Measurements from ENCODE around the gene SETD5.
"Not testable (repeated sequence)": the region's sequence is repeated elsewhere in the genome, so short reads cannot be mapped to it uniquely, and the experiment has no call there.

Gene SETD5

DNA sequence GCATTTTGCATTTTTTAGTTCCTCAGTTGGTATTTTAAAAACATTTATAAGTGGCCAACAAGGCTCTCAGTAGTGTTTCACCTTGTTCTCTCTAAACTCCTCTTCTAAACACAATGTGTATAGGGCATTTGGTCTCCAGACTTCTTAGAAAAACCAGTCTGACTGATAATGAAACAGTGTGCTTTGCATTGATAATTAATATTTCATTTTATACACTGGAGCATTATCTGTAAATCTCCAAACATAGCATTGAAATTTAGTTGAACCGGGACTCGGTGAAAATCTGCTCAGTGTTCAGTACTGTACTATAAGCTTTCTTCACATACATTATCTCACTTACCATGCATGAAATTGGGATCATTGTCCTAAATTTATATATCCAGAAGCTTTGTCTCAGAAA is 53.6 kb downstream of the SETD5 start:
- ATAC-seq (peak; percentile 49), DNase-seq (no peak)
- Mint-ChIP-seq H3K27ac (no peak overlapping the region), H3K9me3 (no peaks in the 10 kb centered on the region), H3K4me3 (no peak overlapping the region), H3K4me1 (peaks cover 25% of the 10 kb centered on the region), H3K27me3 (no peaks in the 10 kb centered on the region)

DNA sequence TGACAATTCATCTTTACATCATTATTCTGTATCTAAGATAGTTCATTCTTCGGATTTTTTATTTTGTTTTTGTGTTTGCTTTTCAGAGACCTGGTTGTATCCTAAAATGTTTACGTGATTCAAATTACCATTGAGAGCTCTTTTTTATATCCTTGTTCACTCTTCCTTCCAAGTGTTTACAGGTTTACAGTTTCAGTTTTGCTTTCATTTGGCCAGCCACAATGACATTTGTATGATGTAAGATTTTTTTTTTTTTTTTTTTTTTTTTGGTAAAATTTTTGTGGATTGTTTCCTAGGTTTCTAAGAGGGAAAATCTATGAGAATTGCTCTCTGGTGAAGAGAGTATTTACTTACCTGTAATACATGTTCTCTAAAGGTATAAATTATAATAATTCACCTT is 55.0 kb downstream of the SETD5 start:
- DNase-seq = no peak
- Mint-ChIP-seq H3K4me3 (peak overlapping the region; percentile 54 to 64), H3K4me1 (peaks cover 25% of the 10 kb centered on the region), H3K9me3 (no peaks in the 10 kb centered on the region), H3K27ac (peak overlapping the region; percentile 35 to 93), H3K27me3 (no peaks in the 10 kb centered on the region)
- ATAC-seq = peak; percentile 46

DNA sequence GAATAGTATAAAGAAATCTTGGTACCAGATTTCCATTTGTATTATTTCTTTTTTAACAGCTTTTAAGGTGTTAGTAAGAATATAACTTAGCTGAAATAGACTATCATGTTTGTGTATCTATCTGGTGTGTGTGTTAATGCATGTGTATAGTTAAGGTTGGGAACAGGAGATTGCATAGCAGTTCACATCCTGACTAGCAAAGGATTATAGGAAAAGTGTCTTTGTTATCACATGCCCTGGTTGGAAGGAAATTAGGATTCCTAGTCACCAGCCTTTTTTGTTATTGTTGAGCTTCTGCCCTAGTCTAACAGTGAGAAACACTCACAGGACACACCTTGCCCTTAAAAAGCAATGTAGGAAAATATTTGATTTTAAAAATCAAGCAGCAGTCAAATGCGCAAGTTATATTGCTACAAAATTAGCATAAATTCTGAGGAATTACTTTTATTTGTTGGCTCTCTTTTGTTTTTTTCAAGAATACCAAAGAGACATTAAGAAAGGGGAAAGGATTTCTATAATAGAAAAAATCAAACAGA is 58.2 kb downstream of the SETD5 start:
- H3K4me3 Mint-ChIP-seq = no peak overlapping the region
- no peak overlapping the region for H3K27ac Mint-ChIP-seq
- no peak for ATAC-seq

DNA sequence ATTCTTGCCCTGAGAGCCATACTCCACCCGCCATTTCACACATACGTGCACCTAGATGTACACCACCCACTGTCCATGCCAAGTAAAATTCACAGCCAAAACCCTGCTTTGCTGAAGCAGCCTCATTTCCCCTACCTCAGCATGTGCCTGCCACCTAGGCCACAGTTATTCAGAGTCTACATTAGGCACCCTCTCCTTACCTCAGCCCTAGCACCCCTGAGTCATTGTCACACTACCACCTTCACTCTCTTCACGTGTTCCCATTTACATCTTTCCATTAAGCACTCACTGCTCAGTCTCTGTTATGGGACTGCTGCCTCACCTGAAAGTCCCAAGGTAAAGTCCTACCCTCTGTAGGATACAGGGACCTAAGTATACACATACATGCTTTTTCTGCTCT is 70.0 kb downstream of the SETD5 start:
- peaks cover 6% of the 10 kb centered on the region for H3K4me1 Mint-ChIP-seq
- no peak overlapping the region for H3K4me3 Mint-ChIP-seq
- H3K27me3 Mint-ChIP-seq = no peaks in the 10 kb centered on the region
- no peaks in the 10 kb centered on the region for H3K9me3 Mint-ChIP-seq
- DNase-seq (no peak), ATAC-seq (no peak)
- H3K27ac Mint-ChIP-seq = peak overlapping the region; percentile 65 to 71

More for the DNA sequence above, 58.2 kb downstream of the SETD5 start:
- H3K9me3 Mint-ChIP-seq = no peaks in the 10 kb centered on the region
- peaks cover 25% of the 10 kb centered on the region for H3K4me1 Mint-ChIP-seq
- no peaks in the 10 kb centered on the region for H3K27me3 Mint-ChIP-seq
- no peak for DNase-seq

DNA sequence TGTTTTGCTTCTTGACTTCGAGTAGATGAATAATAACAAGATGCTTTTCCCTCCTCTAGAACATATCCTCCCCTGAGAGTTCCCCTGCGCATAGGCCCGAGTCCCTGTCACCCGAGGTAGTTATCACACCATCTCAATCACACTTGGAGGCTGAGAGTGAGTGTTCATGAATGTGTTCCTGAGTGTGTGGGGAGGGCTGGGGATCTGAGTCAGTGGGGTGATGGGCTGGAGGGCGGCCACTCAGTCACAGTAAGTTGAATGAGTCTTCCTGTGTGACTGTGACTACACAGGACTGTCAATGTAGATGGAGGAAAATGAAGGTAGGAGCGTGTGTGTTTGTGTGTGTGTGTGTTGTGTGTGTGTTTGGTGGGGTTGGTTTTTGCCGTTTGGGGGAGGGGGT is 71.0 kb downstream of the SETD5 start:
- Mint-ChIP-seq H3K9me3 (no peaks in the 10 kb centered on the region), H3K4me3 (no peak overlapping the region), H3K27me3 (no peaks in the 10 kb centered on the region), H3K27ac (peak overlapping the region in 1 of 2 donors; percentile 3), H3K4me1 (peaks cover 6% of the 10 kb centered on the region)
- ATAC-seq (no peak), DNase-seq (no peak)

DNA sequence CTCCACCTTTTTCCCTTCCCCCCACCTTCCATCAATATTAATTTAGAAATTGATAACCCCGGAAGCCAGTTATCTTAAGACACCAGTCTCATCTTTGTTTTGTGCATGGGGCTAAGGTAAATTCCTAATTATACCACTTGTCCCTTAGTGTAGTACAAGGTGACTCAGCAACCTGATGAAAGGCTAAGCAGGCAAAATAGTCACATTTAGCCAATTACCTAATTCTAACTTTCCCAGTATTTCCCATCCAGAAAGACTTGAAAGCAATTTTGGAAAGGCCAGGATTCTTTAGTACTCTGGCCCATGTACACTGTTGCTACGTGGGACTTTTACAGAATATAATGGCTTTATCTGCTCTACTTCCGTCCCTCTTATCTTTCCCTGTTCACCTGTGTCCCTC is 72.6 kb downstream of the SETD5 start:
- no peak overlapping the region for H3K27ac Mint-ChIP-seq
- no peaks in the 10 kb centered on the region for H3K9me3 Mint-ChIP-seq
- H3K27me3 Mint-ChIP-seq = no peaks in the 10 kb centered on the region
- DNase-seq = no peak
- no peak overlapping the region for H3K4me3 Mint-ChIP-seq
- no peak for ATAC-seq
- H3K4me1 Mint-ChIP-seq = peaks cover 6% of the 10 kb centered on the region

DNA sequence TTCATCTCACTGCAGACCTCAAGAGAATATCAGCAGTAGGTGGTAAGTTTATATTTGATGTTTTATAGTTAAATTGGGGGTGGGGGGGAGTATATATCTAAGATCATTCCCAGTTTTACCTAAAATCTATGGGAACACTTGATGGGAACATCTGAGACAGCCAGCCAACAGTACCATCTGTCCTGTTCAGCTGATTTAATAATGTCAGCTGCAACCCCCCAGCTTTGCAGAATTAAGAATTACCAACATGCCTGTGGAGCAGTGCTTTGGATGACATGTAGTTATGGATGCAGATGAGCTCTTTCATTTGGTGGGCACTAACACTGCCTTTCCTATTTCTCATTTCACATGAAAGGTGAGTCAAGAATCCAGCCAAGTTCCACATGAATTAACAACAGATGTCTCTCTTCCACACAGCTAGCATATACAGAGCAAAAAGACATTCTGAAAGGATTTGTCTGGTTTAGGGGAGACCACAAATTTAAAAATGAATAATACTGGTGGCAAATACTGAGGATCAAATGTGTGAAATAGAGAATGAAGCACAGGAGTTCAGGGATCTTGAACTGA is 76.2 kb downstream of the SETD5 start:
- Mint-ChIP-seq H3K4me3 (no peak overlapping the region), H3K9me3 (no peaks in the 10 kb centered on the region), H3K27ac (peak overlapping the region in 1 of 2 donors; percentile 42), H3K27me3 (no peaks in the 10 kb centered on the region), H3K4me1 (no peaks in the 10 kb centered on the region)
- ATAC-seq (no peak), DNase-seq (no peak)

DNA sequence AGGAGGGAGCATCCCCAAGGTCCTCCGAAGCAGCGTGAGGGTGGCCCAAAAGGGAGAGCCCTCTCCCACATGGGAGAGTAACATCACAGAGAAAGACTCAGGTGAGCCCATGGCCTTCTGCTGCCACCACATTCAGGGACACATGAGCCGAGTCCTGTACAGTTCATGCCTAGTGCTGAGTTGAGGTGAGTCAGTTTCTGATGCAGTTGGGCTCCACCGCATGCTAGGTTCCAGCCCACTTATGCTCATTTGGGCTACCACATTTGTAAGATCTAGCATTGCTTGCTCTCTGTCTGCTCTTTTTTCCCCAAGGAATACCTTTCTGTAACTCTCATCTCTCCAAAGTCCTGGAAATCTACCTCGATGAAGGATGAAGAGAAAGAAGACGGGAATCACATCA is 77.1 kb downstream of the SETD5 start:
- H3K4me1 Mint-ChIP-seq = no peaks in the 10 kb centered on the region
- no peaks in the 10 kb centered on the region for H3K9me3 Mint-ChIP-seq
- H3K27ac Mint-ChIP-seq = no peak overlapping the region
- H3K27me3 Mint-ChIP-seq = no peaks in the 10 kb centered on the region
- no peak overlapping the region for H3K4me3 Mint-ChIP-seq
- ATAC-seq (no peak), DNase-seq (no peak)

DNA sequence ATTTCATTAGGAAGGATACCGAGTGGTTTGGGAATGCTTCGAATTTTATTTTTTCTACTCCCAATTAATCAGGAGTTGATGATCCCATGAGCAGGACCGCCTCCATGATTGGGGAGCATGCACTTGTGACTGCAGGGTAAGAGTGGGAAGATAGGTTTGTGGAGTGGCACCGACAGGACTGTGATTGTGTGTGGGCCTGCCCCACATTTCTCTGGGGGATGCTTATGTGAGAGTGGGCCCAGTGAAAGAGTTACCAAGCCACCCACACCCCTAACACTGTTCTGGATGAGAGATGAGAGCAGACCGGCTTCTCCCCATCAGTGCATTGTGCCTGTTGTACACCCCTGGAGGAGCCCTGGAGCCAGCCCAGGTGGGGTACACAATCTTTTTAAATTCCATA is 79.5 kb downstream of the SETD5 start:
- H3K9me3 Mint-ChIP-seq = no peaks in the 10 kb centered on the region
- no peaks in the 10 kb centered on the region for H3K4me1 Mint-ChIP-seq
- ATAC-seq (no peak), DNase-seq (no peak)
- H3K4me3 Mint-ChIP-seq = no peak overlapping the region
- H3K27ac Mint-ChIP-seq = peak overlapping the region in 1 of 2 donors; percentile 64
- H3K27me3 Mint-ChIP-seq = no peaks in the 10 kb centered on the region

DNA sequence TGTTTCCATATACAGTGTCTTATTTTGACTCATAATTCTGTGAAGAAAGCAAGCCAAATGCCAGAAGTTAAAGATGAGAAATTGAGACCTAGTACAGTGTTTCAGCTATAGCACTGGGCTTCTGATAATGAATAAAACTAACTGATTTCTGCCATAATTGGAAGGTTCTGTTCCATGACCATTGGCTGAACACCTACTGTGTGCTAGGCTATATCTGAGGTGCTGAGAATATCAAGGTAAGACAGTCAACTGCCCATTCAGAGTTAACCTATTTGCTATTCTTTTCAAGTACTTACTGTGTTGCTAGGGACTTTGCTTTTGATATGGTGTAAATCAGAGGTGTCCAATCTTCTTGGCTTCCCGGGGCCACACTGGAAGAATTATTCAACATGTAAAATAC is 82.8 kb downstream of the SETD5 start:
- Mint-ChIP-seq H3K4me1 (no peaks in the 10 kb centered on the region), H3K9me3 (no peaks in the 10 kb centered on the region), H3K27me3 (no peaks in the 10 kb centered on the region), H3K27ac (peak overlapping the region in 1 of 2 donors; percentile 69), H3K4me3 (no peak overlapping the region)
- ATAC-seq (no peak), DNase-seq (no peak)

DNA sequence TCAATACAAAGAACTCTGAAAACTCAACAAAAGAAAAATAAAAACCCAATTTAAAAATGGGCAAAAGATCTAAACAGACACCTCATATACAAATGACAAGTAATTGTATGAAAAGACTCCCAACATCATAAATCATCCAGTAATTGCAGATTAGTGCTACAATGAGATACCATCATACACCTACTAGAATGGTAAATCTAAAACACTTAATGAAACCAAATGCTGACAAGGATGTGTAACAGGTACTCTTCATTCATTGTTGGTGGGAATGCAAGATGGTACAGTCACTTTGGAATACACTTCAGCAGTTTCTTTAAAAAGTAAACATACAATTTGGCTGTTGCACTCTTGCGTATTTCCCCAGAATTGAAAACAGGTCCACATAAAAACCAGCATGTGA is 87.8 kb downstream of the SETD5 start:
- no peak overlapping the region for H3K4me3 Mint-ChIP-seq
- H3K27me3 Mint-ChIP-seq = no peaks in the 10 kb centered on the region
- no peak overlapping the region for H3K27ac Mint-ChIP-seq
- H3K9me3 Mint-ChIP-seq = peaks cover 0 to 8% of the 10 kb centered on the region in 2 donors
- ATAC-seq = no peak
- no peak for DNase-seq
- no peaks in the 10 kb centered on the region for H3K4me1 Mint-ChIP-seq

DNA sequence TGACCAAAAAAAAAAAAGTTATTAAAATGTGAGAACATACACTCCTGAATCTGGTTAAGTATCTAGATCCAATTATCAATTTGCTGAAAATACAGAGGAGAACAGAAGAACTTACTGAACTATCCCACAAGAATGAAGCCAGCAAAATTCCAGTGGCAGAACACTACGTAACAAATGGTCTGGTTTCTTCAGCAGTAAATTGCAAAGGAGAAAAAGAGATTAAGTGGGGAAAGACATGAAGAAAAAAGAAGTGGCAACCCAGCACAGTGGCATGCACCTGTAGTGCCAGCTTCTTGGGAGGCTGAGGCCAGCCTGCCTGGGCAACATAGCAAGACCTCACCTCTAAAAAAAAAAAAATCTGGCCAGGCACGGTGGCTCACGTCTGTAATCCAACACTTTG is 94.1 kb downstream of the SETD5 start:
- Mint-ChIP-seq H3K27ac (peak overlapping the region in 1 of 2 donors; percentile 69), H3K4me3 (no peak overlapping the region), H3K9me3 (peaks cover 0 to 8% of the 10 kb centered on the region in 2 donors), H3K27me3 (no peaks in the 10 kb centered on the region), H3K4me1 (no peaks in the 10 kb centered on the region)
- DNase-seq (no peak), ATAC-seq (no peak)

DNA sequence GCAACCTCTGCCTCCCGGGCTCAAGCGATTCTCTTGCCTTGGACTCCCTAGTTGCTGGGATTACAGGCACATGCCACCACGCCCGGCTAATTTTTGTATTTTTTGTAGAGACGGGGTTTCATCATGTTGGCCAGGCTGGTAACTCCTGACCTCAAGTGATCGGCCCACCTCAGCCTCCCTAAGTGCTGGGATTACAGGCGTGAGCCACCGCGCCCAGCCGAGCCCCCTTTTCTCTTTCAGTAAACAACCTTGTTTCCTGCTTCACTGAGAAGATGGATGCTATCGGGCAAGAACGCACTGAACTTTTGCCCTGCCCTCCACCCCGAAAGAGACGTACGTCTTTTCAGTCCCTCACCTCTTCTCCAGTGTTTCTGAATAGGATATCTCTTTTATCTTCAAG is 96.6 kb downstream of the SETD5 start:
- not testable (repeated sequence) for H3K27me3 Mint-ChIP-seq, H3K9me3 Mint-ChIP-seq, ATAC-seq, DNase-seq, H3K27ac Mint-ChIP-seq, H3K4me3 Mint-ChIP-seq, H3K4me1 Mint-ChIP-seq

DNA sequence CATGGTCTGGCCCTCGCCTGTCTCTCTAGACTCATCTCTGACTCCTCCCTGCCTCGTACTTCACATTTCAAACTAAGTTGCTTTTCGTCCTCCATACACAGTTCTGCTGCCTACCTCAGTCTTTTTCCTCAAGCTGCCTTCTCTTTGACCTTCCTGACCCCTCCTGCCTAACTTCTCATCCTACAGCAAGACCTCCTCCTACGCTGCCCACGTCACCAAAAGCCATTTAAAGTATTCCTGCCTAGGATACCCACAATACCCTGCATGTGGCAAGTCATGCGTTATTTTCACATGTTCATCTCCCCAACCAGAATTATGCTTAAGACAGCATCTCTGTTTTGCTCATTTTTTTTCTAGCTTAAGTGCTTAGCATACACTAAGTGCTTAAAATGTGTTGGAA is 99.5 kb downstream of the SETD5 start:
- Mint-ChIP-seq H3K4me3 (no peak overlapping the region), H3K27ac (no peak overlapping the region), H3K4me1 (peaks cover 18% of the 10 kb centered on the region), H3K27me3 (peaks cover 29% of the 10 kb centered on the region), H3K9me3 (no peaks in the 10 kb centered on the region)
- DNase-seq (no peak), ATAC-seq (no peak)

DNA sequence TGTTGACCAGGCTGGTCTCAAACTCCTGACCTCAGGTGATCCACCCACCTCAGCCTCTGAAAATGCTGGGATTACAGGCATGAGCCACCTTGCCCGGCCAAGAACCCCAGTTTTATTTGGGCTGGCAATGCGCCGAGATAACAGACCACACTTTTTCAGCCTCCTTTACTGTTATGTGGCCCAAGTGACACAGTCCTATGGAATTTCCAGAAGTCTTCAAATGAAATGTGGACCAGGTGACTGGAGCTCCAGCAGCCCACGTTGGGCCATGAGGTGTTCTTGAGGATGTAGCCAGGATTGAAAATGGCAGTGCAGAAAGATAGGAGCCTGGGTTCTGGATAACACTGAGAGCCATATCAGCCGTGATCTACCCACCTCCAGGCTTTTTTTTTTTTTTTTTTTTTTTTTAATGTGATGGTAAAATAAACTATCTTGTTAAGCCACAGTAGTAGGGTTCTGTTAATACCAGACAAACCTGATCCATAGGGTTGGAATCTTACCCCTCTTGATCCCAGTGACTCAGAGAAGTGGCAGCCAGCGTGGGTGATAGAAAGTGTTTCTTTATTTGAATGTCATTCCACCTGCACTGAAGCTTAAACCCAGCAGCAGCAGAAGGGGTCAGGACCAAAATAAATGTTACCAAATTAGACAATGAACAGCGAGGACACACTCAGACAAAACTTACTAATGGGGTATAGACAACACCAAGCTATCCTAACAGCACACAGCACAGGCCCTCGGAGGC is 100.6 kb downstream of the SETD5 start:
- Mint-ChIP-seq H3K9me3 (no peaks in the 10 kb centered on the region), H3K27ac (no peak overlapping the region), H3K27me3 (peaks cover 35% of the 10 kb centered on the region), H3K4me1 (peaks cover 18% of the 10 kb centered on the region), H3K4me3 (no peak overlapping the region)
- DNase-seq (no peak), ATAC-seq (no peak)

DNA sequence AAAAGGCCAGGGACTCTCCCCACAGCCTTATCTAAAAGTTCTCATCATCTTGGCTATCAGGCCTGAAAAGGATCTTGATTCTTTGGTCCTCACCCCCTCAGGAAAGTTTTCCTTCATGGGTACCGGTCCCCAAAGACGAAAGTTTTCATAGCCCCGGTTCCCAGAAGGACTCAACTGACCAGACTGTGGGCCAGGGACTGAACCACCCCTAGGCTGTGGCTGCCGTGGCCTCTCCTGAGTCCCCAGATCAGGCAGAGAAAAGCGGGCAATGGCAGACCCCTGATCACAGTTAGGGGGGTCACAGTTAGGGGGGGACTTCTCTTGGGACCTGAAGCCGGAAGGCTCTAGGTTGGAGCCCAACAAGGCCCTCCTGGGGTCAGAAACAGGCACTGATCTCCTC is 101.4 kb downstream of the SETD5 start:
- no peak overlapping the region for H3K27ac Mint-ChIP-seq
- no peaks in the 10 kb centered on the region for H3K9me3 Mint-ChIP-seq
- DNase-seq = no peak
- peaks cover 18% of the 10 kb centered on the region for H3K4me1 Mint-ChIP-seq
- H3K27me3 Mint-ChIP-seq = peaks cover 35% of the 10 kb centered on the region
- H3K4me3 Mint-ChIP-seq = no peak overlapping the region
- no peak for ATAC-seq

Measured in stimulated activated naive CD8-positive, alpha-beta T cell treated with anti-CD3 and anti-CD28 coated beads, Interleukin-15, amount 100 ng/mL, for 72 hours (primary cell).